ENCODE data around the gene ACIN1.

Gene ACIN1

GRCh38 chr14:23079716-23080115, 15.2 kb downstream of the ACIN1 start:
- DNase-seq = no peak

- no peak for DNase-seq
Observed at GRCh38 chr14:23078692-23079116, 16.2 kb downstream of the ACIN1 start.

- no peak for DNase-seq
Observed at GRCh38 chr14:23077962-23078361, 17.0 kb downstream of the ACIN1 start.

GRCh38 chr14:23076785-23077408, 18.0 kb downstream of the ACIN1 start:
- no peak for DNase-seq

DNA sequence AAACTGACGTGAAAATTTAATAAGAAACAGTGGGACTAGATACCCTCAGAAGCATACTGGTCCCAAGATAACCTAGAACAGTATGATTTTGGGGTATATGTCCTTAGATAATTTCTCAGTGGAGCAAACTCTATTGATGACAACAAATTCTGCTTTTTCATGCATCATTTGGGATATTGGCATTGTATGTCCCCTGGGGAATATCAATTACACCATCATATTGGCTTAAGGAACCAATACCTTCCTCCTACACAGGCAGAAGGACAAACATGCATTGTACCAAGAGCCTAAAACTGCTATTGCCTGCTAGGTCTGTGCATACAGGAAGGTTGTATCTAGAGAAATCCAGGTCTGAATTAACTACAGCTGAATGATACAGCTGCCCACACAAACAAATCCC, 20.0 kb downstream of the ACIN1 start:
- no peak for DNase-seq

DNA sequence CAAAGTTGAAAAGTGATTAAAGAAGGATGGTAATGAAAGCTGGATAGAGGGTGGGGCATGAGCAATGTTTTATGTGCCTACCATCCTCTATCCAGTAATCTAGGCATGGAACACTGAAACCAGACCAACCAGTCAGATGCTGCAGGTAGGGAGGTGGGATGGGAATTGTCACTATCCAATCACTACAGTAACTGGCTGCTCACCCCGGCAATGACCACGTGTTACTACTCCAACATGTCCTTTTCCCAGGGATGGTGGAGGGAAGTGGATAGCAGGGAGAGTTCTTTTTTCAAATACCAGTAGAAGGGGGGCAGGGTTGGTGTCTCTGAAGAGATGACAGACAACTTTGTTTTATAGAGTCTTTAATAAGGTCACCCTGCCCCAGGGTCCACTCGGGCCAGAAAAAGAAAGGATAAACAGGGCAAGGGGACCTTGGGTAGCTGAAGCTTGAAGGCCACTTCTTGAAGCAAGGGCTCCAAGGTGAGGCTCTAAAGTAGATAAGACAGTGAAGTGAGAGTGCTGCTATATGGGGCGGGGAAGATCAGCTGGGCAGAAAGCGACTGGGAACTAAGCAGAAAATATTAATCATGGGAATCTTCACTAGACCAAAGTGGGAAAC, 22.9 kb downstream of the ACIN1 start:
- no peak for DNase-seq

- DNase-seq = no peak
Observed at GRCh38 chr14:23071244-23071920, 23.6 kb downstream of the ACIN1 start.

GRCh38 chr14:23070262-23071129, 24.4 kb downstream of the ACIN1 start:
- no peak for DNase-seq

DNA sequence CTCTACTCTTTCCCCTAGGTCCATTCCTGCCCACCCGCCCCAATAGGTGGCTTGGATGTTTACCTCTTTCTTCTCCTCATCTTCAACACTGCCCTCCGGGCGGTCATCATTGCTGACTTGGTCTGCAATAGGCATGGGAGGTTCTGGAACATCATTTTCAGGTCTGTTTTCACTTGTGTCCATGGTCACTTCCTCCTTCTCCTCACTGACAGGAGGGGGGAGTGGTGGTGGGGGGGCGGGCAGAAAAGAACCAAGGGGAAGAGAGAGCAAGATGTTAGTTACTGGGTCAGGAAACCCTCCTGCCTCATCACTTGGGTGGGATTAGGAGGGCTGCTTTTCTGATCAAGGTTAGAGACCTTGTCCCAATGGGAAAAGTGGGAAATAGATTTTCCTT, 25.5 kb downstream of the ACIN1 start:
- DNase-seq = no peak

DNA sequence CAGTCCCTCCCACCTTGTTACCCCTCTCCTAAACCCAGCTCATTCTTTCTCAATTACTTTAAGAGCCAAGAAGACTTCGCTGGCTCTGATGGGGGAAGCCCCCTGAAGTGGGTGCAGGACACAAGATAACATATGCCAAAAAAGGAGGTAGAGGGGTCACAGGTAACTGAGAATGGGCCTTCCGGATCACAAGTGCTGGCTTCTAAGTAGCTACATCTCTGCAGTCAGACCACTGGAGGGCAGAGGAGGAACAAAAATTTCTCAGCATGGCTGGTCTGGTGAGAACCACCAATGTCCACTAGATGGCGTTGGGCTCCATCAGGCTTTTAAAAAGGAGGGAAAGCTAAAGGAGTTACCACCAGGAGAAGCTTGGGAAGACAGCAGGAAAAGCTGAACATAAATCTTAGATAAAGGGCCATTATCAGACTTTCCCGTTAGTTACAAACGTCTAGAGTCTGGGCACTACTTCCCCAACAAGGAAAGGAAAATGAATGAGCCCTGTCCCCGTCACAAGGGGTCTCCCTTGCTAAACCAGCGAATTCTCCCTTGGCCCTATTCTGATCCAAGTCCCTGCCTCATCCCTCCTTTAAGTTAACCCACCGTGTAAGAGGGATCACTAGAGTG, 26.0 kb downstream of the ACIN1 start:
- DNase-seq = no peak

DNA sequence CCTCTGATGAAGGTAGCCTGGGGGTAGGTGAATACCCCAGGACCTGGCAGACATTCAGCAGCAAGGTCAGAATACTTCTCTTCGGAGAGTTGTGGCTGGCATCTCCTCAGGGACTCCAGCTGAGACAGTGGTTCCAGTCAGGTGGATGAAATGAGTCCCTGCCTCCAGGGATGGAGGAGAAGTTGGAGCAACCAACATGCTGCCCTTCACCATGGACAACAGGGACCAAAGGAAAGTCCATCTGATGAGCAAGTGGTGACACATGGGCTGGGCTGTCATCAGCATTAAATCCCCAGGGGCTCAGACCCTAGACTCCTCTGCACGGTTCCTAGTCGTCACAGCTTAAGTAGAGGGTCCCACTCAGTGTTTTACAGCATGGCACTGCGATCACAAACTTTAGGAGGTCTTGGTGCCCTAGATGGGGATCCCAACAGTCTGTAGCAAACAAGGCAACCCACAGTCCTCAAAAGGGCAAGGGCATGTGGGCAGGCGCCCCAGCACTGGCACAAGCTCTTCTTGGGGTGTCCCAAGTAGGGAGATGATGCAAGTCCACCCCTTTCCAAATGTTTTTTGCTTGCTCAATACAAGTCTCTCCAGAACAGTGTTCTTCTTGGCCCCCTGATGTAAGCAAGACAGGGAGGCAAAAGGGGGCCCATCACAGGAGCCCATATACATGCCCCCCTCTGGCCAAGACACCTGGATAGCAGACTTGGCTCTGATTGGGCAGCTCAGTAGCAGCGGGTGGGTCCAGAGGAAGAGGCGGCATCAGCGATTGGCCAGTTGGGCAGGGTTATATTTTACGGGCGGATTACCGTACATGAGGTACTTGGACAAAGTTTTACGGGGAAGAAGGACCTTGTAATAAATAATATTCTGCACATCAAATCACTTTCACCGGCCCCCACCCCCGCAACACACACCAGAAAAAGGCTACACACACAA, 26.8 kb downstream of the ACIN1 start:
- DNase-seq = no peak

DNA sequence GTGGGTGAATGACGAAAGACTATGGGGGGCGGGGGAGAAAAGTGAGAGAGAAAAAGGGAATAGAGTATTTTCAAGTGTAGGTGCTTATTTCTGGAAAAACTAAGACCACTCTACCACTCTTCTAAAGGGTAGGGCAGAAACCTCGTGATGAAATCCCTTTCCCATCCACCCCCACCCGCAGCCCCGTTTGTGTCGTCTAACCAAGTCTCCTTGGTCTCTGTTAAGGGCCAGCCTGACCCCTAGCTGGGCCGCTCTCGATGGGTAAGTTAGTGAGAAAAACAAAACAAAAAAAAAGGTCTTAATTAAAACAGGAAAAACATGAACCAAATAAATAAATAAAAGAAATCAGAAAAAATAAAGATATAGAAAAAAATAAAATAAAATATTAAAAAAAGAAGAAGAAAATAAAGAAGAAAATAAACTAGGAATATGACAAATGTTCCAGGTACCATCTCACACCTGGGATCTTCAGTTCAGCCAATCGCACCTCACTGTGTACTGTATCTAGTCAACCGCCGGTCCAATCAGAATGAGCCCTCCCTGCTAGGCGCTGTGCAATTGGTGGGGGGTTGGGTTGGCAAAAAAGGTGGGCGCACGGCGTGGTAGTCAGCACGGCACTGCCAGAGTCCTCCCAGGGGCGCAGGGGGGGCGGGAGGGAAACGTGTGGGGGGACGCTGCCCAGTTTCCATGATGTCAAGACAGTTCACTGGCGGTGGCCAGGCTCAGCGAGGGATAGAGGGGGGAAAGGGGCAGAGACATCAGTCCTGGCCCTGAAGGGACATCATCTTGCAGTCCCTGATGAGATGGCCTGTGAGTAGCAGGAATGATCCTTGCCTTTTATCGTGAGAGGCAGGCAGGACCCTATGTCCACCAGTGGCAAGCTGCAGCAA, 27.8 kb downstream of the ACIN1 start:
- no peak for DNase-seq

GRCh38 chr14:23066368-23066767, 28.6 kb downstream of the ACIN1 start:
- no peak for DNase-seq

GRCh38 chr14:23063601-23064000, 31.3 kb downstream of the ACIN1 start:
- DNase-seq = no peak

DNA sequence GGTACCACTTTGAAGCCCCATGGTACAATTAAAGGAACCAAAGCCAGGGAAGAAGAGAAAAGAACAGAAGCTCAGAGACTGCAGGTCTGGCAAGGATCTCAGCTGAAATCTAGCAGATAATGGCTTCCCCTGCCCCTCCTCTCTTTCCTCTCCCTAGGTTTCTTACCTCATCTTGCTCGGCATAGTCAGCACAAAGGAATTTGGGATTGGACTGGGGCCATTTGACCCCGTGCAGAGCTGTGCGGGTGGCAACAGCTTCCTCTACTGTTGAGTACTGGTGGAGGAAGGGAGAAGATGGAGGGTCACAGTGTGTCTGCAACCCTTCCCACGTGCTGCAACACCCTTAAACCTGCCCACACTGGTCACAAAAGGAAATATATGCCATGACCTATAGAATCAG, 32.9 kb downstream of the ACIN1 start:
- DNase-seq = no peak

DNA sequence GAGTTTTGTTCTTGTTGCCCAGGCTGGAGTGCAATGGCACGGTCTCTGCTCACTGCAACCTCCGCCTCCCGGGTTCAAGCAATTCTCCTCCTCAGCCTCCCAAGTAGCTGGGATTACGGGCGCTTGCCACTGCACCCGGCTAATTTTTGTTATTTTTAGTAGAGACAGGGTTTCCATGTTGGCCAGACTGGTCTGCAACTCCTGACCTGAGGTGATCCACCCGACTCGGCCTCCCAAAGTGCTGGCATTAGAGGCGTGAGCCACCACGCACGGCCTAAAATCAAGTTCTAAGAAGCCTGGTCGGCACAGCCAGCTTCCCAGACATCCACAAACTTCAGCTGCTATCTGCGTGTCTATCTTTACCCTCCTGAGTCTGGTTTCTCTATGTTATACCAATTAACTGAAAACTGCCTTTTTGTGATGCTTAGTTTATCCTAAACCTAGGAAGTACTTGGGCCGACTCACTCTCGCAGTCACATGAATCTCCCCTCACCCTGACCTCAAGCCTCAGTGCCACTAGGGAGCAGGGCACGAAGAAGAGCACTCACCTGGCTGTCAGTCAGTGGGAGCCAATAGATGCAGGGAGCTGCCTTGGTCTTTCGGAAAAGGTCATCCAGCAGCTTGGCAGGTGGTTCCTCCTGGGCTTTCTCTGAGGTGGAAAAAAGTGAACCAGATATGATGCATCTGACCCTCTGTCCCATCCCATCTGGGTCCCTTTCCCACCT, 34.2 kb downstream of the ACIN1 start:
- no peak for DNase-seq

DNA sequence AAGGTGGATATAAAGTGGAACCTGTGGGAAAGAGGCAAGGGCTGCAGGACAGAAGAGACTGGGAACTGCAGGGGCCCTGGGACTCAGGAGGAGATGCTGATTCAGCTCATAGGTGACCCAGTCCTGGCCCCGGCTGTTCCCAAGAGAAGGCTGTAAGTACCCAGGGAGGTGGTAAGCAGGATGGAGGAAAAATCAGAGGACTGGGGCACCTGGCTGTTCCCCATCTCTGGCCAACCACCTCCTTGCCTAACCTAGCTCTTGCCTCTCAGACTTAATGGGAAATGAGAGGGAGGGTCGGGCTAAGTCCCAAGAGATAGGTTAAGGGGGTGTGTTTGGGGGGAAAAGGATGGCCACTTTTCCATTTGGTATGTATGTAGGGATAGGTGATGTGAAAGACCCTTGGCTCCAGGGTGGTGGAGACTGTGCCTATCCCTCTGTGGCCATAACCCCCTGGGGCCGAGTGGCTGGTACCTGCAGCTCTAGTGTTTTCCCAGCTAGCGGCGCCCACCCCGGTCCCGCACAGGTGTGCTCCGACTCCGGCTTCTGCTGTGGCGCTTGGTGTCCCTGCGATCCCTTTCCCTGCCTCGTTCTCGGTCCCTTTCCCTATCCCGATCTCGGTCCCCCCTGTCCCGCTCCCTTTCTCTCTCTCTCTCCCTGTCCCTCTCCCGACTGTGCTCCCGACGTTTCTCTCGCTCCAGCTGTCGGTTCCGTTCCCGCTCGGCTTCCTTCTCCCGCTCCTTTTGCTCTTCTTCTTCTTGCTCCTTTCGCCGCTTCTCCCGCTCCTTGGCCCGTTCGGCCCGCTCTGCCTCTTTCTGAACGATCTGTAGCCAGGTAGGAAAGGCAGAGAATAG, 36.1 kb downstream of the ACIN1 start:
- no peak for DNase-seq

- no peak for DNase-seq
Observed at GRCh38 chr14:23057757-23058653, 36.9 kb downstream of the ACIN1 start.

All from NCI-H1694 (cell line).